Stimulated activated CD8-positive, alpha-beta memory T cell treated with anti-CD3 and anti-CD28 coated beads, Interleukin-2, amount 100 ng/mL, for 1 hour (primary cell): ENCODE measurements around the gene DRC3.
"Not testable (repeated sequence)": the region's sequence is repeated elsewhere in the genome, so short reads cannot be mapped to it uniquely, and the experiment has no call there.

Experiments
- DNase-seq, 2 donors: peaks; one replicate each; pipeline ENCODE4 v3.0.0-alpha.2; 2020; ENCODE audit warnings: low read depth in 2 of 2

Gene DRC3

DNA sequence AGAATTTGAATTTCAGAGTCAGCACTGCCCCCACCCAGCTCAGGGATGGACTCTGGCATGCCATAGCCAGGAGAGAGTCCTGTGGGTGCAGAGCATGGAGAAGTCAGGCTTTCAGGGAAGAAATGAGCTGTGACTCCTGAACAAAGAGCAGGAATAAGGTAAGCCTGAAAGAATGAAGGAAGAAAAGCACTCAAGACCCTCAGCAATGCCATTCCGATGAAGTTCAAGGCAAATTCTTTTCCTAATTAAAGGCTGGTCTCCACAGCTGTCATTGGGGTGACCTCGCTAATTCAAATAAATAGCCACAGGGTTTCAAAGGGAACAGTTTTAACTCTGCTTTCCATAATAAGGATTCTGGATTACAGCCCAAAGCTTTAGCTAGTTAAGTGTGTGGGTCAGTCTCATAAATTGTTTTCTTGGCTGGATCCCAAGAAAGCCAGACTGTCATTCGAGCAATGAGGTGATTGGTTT is 32.2 kb upstream of the DRC3 start:
- no peak for DNase-seq

DNA sequence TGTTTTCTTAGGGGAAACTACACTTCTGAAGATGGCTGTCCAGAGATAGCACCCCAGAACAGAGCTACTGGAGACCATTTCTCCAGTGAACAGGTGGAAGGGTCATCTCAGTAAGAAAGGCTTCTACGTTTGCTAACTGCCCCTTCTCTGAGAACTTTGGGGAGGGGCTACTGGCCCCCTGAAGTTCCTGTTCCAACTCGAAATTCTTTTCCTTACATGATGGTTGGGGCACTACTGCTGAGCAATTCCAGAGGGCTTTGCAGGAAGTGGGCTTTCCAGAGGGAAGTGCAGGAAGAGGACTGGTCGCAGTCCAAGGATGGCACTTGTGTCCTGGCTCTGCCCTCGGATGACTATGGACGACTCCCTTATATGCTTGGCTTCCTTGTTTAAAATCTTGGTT is 31.6 kb upstream of the DRC3 start:
- no peak for DNase-seq

DNA sequence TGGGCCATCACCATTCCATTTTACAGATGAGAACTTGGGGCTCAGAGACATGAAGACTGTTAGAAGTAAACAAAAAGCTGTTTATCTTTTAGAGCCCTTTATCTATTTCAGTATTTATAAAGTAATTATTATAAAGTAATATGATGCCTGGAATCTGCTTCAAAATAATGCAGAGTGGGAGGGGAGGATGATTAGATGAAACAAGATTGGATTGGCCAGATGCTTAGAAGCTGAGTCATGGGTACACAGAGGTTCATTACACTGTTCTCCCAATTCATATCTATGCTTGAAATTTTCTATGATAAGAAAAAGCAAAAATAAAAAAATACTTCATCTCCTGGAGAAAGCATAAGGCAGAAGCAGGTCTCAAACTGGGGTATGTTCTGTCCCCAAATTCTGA is 29.8 kb upstream of the DRC3 start:
- DNase-seq, result no peak

DNA sequence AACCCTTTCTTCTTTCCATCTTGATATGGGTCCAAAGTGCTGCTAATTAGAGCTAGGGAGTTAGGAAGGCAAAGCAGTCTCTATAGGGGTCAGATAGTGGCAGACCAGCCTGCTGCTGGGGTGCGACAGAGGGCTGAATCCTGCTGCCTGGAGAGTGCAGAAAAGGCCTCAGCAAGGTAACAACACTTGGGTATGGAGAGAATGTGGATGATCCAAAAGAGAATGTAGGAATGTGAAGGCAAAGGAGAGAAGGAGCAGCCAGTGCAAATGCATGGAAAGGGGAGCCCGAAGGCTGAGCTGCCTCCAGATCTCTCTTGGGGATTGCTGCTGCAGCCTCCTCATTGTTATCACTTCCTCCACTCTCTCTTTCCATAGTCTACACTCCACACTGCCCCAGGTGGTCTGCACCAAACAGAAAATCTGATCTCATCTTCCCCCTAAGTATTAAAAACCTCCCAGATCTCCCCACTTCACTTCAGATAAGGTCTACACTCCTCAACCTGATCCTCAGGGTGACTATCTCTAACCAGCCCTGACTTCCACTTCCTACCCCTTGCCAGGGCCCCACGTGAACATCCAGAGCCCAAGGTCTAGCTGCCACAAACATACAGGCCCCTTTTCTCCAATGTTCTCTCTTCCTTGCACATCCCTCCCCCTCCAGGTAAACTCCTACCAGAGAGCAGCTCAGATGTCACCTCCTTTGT is 29.2 kb upstream of the DRC3 start:
- no peak for DNase-seq

DNA sequence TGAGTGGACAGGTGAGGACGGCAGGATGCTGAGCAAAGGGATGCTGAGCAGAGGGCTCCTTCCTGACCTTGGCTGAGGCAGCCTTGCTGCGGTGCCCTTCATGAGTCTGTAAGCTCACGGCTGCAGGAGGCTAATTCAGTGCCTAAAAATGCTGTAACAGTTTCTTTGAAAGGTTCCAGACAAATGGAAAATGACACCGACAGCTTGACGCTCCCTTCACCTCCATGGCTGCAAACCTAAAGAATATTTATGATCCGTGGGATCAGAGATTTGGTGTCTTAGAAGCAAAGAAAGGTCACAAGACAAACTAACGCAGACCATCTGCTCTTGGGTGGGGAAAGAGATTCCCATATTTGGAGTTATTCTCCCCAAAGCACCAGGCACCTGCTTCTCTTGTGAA is 28.4 kb upstream of the DRC3 start:
- no peak for DNase-seq

DNA sequence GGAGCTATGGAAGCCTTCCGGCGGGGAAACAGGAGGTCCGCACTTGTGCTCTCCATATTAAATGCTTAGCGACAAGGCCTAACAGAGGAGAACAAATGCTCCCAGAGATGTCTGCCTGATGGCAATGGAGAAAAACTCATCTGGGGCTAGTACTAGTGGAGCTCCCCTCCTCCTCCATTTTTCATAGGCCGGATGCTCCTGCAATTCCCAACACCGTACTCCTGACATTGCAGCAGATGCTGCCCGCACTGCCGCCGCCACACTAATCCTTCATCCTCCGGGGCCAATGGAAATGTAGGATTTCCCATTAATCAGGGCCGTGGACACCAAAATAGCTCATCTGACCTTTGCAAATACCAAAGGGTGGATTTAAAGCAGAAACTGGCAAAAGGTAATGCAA is 27.9 kb upstream of the DRC3 start:
- DNase-seq, result no peak

DNA sequence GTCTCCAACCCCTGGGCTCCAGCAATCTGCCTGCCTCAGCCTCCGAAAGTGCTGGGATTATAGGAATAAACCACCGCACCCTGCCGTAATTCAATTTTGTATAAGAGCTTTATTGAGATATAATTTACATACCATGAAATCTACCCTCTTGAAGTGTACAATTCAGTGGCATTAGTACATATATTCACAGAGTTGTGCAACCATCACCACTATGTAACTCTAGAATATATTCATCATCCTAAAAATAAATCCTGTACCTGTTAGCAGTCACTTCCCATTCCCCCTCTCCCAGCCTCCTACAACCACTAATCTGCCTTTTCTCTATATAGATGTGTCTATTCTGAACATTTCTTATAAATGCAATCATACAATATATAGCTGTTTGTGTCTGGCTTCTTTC is 26.6 kb upstream of the DRC3 start:
- no peak for DNase-seq

DNA sequence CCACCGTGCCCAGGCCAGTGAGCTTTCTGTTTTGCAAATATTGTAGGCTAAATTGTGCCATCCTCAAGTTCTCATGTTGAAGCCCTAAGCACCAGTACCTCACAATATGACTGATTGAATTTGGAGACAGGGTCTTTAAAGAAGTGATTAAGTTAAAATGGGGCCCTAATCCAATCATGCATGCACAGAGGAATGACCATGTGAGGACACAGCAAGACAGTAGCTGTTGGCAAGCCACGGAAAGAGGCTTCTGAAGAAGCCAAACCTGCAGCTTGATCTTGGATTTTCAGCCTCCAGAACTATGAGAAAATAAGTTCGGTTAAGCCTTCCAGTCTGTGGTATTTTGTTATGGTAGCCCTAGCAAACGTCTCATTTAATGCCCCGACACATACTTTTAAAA is 25.4 kb upstream of the DRC3 start:
- DNase-seq, result no peak

DNA sequence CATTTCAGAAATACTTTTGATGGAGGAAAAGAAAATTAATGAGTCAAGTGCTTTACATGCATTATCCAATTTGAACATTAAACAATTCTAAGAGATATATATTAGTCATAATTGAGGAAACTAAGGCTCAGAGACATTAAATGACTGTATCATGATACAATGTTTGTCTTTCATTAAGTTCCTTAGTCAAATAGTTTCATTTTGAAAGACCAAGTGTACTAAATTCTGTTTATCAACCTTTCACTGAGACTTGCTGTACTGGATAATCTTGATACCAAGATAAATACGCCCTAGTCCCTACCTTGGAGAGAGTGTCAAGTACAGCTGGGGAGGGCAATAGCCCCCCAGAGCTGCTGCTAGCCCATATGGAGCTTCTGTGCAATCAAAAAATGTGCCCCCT is 24.7 kb upstream of the DRC3 start:
- no peak for DNase-seq

DNA sequence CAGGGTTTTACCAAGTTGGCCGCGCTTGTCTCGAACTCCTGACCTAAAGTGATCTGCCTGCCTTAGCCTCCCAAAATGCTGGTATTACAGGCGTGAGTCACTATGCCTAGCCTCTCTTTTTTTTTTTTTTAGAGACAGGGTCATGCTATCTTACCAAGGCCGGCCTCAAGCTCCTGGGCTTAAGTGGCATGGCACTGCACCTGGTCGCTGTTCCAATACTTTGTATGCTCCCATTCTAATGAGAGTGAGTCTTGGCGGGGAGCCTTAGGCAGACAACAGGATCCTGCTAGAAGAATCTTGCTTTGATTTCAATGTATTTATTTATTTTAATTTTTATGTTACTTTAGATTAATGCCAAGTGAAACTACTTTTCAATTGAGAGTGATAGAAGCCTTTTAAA is 22.3 kb upstream of the DRC3 start:
- DNase-seq, result no peak

DNA sequence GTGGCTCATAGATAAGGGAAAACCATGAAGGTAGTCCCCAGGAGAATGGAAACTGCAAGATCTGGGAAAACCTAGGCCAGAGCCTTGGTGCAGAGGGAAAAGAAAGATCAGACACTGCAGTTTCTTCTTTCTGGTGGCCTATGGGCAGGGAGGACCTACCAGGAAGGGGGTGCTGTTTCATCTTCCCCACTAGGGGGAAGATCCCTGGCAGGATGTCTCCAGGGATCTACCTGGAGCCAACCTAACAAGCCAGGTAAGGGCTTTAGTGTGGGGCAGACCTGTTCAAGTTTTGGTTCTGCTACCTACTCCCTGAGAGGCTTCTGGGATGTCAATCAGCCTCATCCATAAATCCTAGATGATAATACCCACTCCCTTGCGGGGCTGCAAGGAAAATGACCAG is 21.9 kb upstream of the DRC3 start:
- no peak for DNase-seq

DNA sequence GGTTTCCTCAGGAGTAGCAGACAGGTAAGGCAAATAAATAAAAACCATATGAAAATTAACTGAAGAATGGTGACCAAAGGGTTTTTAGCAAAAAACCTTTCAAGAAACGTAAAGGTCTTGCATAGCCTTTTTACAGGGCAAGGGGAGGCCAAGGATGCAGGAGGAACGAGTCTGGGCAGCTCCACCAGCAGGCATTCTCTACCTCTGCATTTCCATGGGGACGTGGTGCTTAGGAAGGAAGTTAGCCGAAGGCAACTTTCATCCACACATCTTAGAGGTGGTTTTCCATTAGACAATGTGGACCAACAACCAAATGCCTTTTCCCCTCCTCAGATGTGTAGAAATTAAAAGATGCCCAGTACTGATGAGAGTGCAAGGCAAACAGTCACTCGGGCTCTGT is 21.1 kb upstream of the DRC3 start:
- DNase-seq, result no peak

DNA sequence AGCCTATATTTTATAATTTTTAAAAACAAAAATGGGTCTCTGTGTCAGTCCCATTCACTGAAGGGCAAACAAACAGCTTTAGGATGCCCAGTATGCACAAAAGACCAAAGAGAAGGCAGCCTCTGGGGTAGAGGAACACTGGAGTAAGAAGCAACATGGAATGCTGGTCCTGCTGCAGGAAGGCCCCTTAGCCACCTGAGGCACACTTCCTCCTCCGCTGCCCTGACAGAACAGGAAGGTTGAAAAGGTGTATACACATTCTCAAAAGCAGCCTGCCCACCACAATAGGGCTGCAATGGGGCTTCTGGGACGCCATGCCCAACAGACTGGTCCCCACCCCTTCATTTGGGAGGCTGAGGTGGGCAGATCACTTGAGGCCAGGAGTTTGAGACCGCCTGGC is 20.0 kb upstream of the DRC3 start:
- no peak for DNase-seq

DNA sequence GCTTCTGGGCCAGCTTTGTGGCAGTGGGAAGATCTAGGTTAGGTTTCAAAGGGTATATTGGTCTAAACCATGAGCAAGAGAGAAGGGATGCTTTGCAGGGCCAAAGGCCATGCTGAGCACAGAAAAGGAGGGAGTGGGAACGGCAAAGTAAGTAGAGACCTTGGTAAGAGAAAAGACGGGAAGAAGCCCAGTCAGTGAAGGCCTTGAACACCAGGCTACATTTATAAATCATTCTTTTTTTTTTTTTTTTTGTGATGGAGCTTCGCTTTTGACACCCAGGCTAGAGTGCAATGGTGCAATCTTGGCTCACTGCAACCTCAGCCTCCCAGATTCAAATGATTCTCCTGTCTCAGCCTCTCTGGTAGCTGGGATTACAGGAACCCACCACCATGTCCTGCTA is 18.6 kb upstream of the DRC3 start:
- no peak for DNase-seq

DNA sequence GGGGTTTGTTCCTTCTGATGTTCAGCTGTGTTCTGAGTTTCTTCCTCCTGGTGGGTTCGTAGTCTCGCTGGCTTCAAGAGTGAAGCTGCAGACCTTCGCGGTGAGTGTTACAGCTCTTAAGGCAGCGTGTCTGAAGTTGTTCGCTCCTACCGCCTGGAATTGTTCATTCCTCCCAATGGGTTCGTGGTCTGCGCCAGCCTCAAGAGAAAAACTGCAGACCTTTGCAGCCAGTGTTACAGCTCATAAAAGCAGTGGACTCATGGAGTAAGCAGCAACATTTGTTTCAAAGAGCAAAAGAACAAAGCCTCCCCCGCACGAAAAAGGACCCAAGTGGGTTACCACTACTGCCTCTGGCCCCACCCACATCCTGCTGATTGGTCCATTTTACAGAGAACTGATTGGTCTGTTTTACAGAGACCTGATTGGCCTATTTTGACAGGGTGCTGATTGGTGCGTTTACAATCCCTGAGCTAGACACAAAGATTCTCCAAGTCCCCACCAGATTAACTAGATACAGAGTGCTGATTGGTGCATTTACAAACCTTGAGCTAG is 16.8 kb upstream of the DRC3 start:
- not testable (repeated sequence) for DNase-seq

DNA sequence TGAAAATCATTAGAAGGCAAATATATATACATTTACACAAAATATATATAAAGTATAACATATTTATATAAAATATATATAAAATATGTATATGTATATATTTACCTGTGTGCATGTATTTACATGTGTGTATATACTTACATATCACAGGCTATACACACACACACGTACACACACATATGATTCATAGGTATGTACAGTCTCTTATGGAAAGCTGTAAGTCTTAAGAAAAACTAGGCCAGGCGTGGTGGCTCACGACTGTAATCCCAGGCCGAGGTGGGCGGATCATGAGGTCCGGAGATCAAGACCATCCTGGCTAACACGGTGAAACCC is 15.1 kb upstream of the DRC3 start:
- DNase-seq, result no peak

DNA sequence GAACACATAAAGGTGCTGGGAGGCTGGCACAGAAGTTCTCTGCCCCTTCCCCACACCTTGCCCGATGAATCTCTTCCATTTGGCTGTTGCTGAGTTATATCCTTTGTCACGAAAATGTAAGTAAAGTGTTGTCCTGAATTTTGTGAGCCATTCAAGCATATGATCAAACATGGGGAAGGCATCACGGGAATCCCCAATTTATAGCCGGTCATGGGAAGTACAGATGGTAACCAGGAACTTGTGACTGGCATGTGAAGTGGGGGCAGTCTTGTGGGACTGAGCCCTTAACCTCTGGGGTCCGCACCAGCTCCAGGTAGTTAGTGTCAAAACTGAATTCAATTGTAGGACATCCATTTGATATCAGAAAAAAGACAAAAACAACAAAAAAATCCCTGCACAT is 13.7 kb upstream of the DRC3 start:
- no peak for DNase-seq

DNA sequence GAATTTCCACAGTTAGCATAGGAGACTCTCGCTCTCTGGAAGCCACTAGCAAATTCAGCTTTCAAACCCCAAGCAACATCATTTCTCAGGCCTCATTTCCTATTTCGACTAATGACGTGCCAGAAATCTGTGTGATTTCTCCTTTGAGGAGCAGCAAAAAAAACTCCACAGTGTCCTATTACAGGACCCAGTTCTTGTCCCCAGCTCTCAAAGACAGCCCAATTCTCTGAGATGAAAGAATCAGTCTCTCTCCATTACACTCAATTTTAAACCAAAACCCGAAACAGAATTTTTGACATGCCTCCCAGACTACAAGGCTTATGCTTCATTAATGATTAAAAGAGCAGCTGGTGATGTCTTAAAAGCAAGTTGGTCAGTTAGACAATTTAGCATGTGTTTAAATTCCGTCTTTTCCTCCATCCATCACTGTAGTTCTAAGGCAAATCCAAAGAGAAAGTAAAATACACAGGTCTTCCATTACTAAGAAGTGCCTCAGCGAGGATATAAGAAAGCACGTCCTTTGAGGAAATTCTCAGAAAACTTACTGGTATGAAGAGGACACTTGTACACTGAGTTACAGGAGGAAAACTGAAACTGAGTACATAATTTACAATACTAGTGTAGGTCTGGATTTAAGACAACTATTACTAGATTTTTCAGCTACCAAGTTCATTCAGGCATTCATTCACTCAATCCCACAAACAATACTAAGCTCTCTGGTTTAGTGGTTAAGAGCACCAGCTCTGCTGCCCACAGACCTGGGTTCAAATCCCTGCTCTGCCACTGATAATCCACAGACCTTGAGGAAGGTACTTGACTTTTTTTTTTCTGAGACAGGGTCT is 12.9 kb upstream of the DRC3 start:
- DNase-seq, result no peak

DNA sequence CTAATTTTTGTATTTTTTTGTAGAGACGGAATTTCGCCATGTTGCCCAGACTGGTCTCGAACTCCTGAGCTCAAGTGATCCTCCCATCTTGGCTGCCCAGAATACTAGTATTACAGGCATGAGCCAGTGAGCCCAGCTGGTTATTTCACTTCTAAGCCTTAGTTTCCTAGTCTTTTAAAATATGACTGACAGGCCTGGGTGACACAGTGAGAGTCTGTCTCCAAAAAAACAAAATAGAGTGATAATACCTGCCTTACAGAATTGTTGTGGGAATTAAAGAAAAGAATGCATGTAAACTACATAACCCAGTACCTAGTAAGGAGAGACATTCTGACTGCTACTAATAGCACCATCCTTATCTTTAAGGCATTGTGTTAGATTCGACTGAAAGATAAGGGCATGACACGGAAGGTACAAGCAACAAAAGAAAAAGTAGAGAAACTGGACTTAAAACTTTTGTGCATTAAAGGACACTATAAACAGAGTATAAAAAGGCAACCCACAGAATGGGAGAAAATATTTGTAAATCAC is 12.1 kb upstream of the DRC3 start:
- no peak for DNase-seq

DNA sequence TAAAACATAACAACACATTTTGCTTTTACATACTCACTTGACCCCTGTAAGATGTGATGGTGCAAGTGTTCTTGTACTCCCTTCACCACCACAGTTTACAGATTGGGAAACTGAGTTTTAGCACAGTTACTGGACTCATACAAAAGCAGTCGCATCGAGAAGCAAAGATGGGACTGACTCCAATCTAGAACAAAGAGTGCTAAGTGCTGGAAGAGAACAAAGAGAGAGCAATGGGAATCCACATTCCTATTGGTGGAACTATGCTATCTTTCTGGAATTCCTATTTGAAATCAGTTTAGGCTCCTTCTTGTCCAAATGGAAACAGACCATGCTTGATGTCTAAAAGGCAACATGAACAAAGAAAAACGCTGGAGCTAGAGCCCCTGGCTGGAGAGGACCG is 9.6 kb upstream of the DRC3 start:
- no peak for DNase-seq

DNA sequence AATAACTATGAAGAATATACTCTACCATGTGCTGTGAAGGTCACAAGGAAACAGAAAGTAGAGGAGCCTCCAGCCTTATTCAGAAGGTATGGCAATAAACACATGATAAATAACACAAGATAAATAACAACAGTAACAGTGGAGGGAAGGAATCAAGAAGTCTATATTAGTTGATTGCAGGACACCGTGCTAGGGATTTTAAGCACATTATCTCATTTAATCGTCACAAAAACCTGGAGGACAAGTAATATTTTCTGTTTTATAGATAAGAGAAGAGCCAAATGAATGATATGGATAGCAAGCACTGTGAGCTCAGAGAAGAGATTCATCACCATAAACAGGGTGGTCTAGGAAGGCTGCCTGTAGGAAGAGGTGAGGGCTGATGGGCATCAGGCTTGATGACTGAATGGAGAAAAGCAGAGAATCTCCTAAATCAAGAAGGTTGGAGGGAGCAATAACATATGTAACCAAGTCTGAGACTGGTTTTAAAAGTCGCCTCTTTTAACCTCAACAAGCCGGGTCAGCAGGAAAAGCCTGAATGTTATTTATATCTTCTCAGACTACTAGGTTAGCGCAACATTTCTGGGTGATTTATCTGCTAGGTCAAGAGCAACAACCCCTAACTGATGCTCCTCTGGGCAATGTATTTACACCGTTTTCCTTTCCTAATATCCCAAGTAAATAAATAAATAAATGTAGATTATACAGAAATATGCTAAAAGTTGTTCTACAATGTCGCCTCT is 8.8 kb upstream of the DRC3 start:
- no peak for DNase-seq

DNA sequence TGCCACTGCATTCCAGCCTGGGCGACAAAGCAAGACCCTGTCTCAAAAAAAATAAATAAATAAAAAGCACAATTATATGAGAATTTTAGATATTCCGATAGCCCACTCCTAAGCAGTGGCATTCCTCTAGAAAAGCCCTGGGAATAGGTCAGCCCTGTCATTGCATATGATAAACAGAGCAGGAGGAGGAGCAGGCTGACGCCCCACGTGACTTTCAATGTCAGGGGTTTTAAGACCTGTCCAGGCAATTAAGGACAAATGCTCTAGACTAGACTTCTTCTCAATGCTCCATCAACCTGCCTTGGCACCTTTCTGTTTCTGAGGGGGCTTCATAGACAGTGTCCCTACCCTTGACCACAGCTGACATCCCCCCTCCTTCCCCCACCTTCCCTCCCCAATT is 8.0 kb upstream of the DRC3 start:
- DNase-seq, result no peak
